ENCODE measurements around the gene PRDM11. TPM values are rescaled to one million over a fixed set of nuclear protein-coding genes. Genes with fewer than 3 reads are reported as not detected.
A peak's percentile ranks its signal among the peaks of the same experiment; 100 is the strongest.

The PRDM11 gene
- 3.3 and 3.6 TPM in 2 replicates for total RNA-seq (2013; cell fraction: nucleolus; rRNA removed)
- total RNA-seq (2014; rRNA removed) (0.76 and 1.0 TPM in 2 replicates), total RNA-seq (2014; rRNA removed; fragmentation: Illumina TruSeq; extraction: Trizol) (0.54 and 0.97 TPM in 2 replicates), total RNA-seq (2021) (1.9 and 2.4 TPM in 2 replicates), polyA plus RNA-seq (2011; rRNA removed) (0.53 and 0.56 TPM in 2 replicates), polyA plus RNA-seq (2014; fragmentation: Illumina TruSeq; extraction: Trizol) (0.21 and 0.65 TPM in 2 replicates), polyA plus RNA-seq (2014; fragmentation: Nextera tagmentation; extraction: Ambion mirVana) (under 1 TPM; 0.05 to 0.07 TPM), polyA plus RNA-seq (2014; rRNA removed) (0.55 and 1.1 TPM in 2 replicates), polyA plus RNA-seq (2016; fragmentation: Nextera tagmentation; extraction: Ambion mirVana) (under 1 TPM; 0.03 to 0.09 TPM), polyA minus RNA-seq (2011; rRNA and poly(A)+ RNA removed) (1.2 and 1.9 TPM in 2 replicates), Bru-seq, nascent RNA (percentile 35 among the genes with signal in this experiment), BruChase-seq, experiment 1, labeled RNA remaining after a 6-hour chase (percentile 33 among the genes with signal in this experiment), BruChase-seq, experiment 2, labeled RNA remaining after a 2-hour chase (percentile 32 among the genes with signal in this experiment)
- polyA plus RNA-seq (2011; ENCODE audit: low read depth) = 0.24 TPM
- polyA plus RNA-seq (2011; cell fraction: cytosol; rRNA removed) = 0.70 and 1.3 TPM in 2 replicates
- polyA plus RNA-seq (2011; cell fraction: nucleus; rRNA removed) = 2.2 and 2.4 TPM in 2 replicates
- polyA plus RNA-seq (2012) = 0.66 and 0.73 TPM in 2 replicates
- polyA minus RNA-seq (2011; cell fraction: cytosol; rRNA and poly(A)+ RNA removed) = 0.31 and 0.40 TPM in 2 replicates
- 1.1 and 2.3 TPM in 2 replicates for polyA minus RNA-seq (2011; cell fraction: nucleus; rRNA and poly(A)+ RNA removed)
- long read RNA-seq, experiment 1, partial matches to known transcripts = 0 of 1 reads
- long read RNA-seq, experiment 1, other reads (novel, unspliced or antisense) = 1 of 1 reads
- long read RNA-seq, experiment 2 = 0 reads

DNA sequence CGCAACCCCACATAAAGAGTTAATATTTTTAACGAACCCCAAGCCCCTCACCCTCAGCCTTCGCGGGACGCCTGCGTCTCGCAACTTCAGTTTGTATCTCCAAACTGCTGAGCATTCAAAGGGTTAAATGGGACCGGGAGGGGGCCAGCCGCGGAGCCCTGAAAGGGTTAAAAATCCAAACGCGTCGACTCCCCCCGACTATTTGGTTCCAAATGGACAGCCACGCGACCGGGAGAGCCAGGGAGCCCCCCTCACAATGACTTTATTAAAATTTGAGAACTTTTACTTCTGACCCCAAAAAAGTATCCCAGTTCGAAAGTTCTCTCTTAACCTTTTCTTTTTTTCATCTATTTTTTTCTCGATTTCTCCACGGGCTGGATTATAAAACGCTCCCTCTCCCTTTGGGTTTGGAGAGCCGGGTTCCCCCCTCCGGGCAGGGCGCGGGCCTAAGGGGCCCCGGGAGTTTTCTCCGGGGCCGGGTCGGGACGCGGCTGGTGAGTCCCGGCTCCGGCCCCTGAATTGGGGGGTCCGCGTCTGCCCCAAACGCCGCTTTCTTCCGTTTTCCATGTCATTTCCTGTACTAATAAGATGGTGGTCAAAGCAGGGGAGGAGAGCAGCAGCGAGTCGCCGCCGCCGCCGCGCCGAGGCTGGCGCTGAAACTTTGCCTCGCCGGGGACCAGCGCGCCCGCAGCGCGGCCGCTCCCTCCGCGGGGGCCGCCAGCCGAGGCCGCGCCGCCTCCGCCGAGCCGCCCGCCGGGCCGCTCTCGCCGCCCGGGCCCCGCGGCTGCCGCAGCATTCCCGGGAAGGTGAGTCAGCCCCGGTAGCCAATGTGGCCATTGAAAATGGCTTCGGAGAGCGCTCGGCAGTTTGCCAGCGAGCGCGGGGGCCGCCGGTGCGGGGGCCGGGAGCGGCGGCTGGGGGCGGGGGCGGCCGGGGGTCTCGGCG, at the start of gene PRDM11:
PRDM11 (plus strand) TSS at position 568 of the 945 bp plus-strand sequence. CDS start 35,128 bp downstream, outside the sequence.
- Histone ChIP-seq H2AFZ (ENCODE audit: control insufficient read depth, low read depth, low read length) (peak within 1 kb of the TSS; percentile 95), H4K20me1 (ENCODE audit: control insufficient read depth, insufficient read depth) (no peaks in the 10 kb centered on the region), H3K9ac (ENCODE audit: control insufficient read depth, insufficient read depth, low read length) (peak within 1 kb of the TSS; percentile 67), H3K9me3 (replicated peaks; ENCODE audit: control insufficient read depth, insufficient read depth, low read length) (no peaks in the 10 kb centered on the region; the same call in 2 of the 3 replicates), H3K79me2 (ENCODE audit: control insufficient read depth, insufficient read depth, low read length) (no peaks in the 10 kb centered on the region), H3K4me3 (peak within 1 kb of the TSS; percentile 74), H3K36me3 (ENCODE audit: control insufficient read depth in 2 of 2, insufficient read depth in 2 of 2, low read length in 1 of 2) (no peaks in the 10 kb centered on the region), H3K4me2 (ENCODE audit: control insufficient read depth, insufficient read depth) (peak within 1 kb of the TSS; percentile 99), H3K27ac (ENCODE audit: control insufficient read depth, insufficient read depth) (no peak within 1 kb of the TSS), H3K4me1 (ENCODE audit: control insufficient read depth, insufficient read depth, low read length) (no peaks in the 10 kb centered on the region; the same call in 1 of the 2 replicates), H3K27me3 (replicated peaks in 1 of 2; ENCODE audit: control insufficient read depth in 2 of 2, insufficient read depth in 2 of 2, low read length in 1 of 2) (peaks cover 2 to 6% of the 10 kb centered on the region in 2 experiments; a peak in 3 of 4 replicates)
- BruUV-seq (replicated peaks) = TSS peak; percentile 80
- intact Hi-C loops (cut with micrococcal nuclease; ENCODE audit: unreplicated experiment) (no loop called here), in situ Hi-C loops (cut with MboI) (no loop called here)
- SMC1A ChIA-PET (ENCODE audit: uncharacterized antibody, unreplicated experiment) = no interaction called here
- RAD21 ChIA-PET (ENCODE audit: unreplicated experiment) = no interaction called here
- 5% methylated on average over 71 of the region's 93 CpGs for WGBS (ENCODE audit: insufficient coverage, insufficient replicate concordance, low lambda C conversion rate, missing lambda C conversion rate)
- ATAC-seq (peak; percentile 13), DNase-seq (ENCODE audit: low read depth, low spot score) (no peak), FAIRE-seq (no peak)
- POLR2A ChIA-PET = no interaction called here
- CTCF ChIA-PET = no interaction called here
- no peak for TF ChIP-seq SREBF1 (IDR thresholded peaks at IDR 0.05; ENCODE audit: low read length)
- TF ChIP-seq JUNB (IDR thresholded peaks at IDR 0.05) = no peak
- TF ChIP-seq, protein P1, sequence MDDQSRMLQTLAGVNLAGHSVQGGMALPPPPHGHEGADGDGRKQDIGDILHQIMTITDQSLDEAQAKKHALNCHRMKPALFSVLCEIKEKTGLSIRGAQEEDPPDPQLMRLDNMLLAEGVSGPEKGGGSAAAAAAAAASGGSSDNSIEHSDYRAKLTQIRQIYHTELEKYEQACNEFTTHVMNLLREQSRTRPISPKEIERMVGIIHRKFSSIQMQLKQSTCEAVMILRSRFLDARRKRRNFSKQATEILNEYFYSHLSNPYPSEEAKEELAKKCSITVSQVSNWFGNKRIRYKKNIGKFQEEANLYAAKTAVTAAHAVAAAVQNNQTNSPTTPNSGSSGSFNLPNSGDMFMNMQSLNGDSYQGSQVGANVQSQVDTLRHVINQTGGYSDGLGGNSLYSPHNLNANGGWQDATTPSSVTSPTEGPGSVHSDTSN (IDR thresholded peaks at IDR 0.05; ENCODE audit: insufficient replicate concordance, low read depth, low read length) = no peak
- TF ChIP-seq, protein P2, sequence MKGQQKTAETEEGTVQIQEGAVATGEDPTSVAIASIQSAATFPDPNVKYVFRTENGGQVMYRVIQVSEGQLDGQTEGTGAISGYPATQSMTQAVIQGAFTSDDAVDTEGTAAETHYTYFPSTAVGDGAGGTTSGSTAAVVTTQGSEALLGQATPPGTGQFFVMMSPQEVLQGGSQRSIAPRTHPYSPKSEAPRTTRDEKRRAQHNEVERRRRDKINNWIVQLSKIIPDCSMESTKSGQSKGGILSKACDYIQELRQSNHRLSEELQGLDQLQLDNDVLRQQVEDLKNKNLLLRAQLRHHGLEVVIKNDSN (IDR thresholded peaks at IDR 0.05; ENCODE audit: borderline replicate concordance, extremely low read length, insufficient read depth, low read depth, low read length) = no peak
- 0 out of 2 replicates have a peak, but pooled peaks have one; percentile 16 for TF ChIP-seq CREB1 (IDR thresholded peaks at IDR 0.05; ENCODE audit: low read depth)
- TF ChIP-seq, protein P3, sequence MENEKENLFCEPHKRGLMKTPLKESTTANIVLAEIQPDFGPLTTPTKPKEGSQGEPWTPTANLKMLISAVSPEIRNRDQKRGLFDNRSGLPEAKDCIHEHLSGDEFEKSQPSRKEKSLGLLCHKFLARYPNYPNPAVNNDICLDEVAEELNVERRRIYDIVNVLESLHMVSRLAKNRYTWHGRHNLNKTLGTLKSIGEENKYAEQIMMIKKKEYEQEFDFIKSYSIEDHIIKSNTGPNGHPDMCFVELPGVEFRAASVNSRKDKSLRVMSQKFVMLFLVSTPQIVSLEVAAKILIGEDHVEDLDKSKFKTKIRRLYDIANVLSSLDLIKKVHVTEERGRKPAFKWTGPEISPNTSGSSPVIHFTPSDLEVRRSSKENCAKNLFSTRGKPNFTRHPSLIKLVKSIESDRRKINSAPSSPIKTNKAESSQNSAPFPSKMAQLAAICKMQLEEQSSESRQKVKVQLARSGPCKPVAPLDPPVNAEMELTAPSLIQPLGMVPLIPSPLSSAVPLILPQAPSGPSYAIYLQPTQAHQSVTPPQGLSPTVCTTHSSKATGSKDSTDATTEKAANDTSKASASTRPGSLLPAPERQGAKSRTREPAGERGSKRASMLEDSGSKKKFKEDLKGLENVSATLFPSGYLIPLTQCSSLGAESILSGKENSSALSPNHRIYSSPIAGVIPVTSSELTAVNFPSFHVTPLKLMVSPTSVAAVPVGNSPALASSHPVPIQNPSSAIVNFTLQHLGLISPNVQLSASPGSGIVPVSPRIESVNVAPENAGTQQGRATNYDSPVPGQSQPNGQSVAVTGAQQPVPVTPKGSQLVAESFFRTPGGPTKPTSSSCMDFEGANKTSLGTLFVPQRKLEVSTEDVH (IDR thresholded peaks at IDR 0.05; ENCODE audit: low read depth, partially characterized antibody) = no peak
- TF ChIP-seq, protein P4, sequence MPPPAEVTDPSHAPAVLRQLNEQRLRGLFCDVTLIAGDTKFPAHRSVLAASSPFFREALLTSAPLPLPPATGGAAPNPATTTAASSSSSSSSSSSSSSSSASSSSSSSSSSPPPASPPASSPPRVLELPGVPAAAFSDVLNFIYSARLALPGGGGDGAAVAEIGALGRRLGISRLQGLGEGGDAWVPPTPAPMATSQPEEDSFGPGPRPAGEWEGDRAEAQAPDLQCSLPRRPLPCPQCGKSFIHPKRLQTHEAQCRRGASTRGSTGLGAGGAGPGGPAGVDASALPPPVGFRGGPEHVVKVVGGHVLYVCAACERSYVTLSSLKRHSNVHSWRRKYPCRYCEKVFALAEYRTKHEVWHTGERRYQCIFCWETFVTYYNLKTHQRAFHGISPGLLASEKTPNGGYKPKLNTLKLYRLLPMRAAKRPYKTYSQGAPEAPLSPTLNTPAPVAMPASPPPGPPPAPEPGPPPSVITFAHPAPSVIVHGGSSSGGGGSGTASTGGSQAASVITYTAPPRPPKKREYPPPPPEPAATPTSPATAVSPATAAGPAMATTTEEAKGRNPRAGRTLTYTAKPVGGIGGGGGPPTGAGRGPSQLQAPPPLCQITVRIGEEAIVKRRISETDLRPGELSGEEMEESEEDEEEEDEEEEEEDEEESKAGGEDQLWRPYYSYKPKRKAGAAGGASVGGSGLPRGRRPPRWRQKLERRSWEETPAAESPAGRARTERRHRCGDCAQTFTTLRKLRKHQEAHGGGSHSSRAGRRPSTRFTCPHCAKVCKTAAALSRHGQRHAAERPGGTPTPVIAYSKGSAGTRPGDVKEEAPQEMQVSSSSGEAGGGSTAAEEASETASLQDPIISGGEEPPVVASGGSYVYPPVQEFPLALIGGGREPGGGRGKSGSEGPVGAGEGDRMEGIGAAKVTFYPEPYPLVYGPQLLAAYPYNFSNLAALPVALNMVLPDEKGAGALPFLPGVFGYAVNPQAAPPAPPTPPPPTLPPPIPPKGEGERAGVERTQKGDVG (CRISPR knock-in tag; IDR thresholded peaks at IDR 0.05) = no peak
